Mesenchymal stem cell (in vitro differentiated cells and primary cell): Measurements from ENCODE around the gene TNNI3K.

Experiments
- DNase-seq: peaks from one replicate; pipeline ENCODE4 v3.0.0-alpha.2; 2013
- H2AFZ ChIP-seq: one replicate; pipeline ENCODE4 v1.6.1; 2013; ENCODE audit warnings: low read depth, mild to moderate bottlenecking, control low read depth, inconsistent platforms, low read length, moderate library complexity
- H2AK5ac ChIP-seq: 2 replicates; pipeline ENCODE4 v1.6.1; 2013; ENCODE audit warnings: low read length, moderate library complexity, mild to moderate bottlenecking, inconsistent platforms; ENCODE audit not compliant: severe bottlenecking
- H2BK120ac ChIP-seq: one replicate; pipeline ENCODE4 v1.6.1; 2013; ENCODE audit warnings: low read depth, mild to moderate bottlenecking, inconsistent platforms, low read length, moderate library complexity
- H2BK12ac ChIP-seq, 2 experiments: one replicate each; pipeline ENCODE4 v1.6.1; 2013; ENCODE audit warnings: inconsistent platforms in 2 of 2, low read length in 2 of 2, mild to moderate bottlenecking in 2 of 2, moderate library complexity in 2 of 2, control low read depth in 1 of 2
- H2BK15ac ChIP-seq: one replicate; pipeline ENCODE4 v1.6.1; 2013; ENCODE audit warnings: mild to moderate bottlenecking, low read depth, inconsistent platforms; ENCODE audit not compliant: poor library complexity, severe bottlenecking
- H2BK5ac ChIP-seq: 2 replicates; pipeline ENCODE4 v1.6.1; 2013; ENCODE audit warnings: low read depth, mild to moderate bottlenecking, low read length, control low read depth, inconsistent platforms; ENCODE audit not compliant: poor library complexity, severe bottlenecking
- H3K14ac ChIP-seq, 2 experiments: one replicate each; pipeline ENCODE4 v1.6.1; 2013; ENCODE audit warnings: inconsistent platforms in 2 of 2, low read length in 2 of 2, control low read depth in 1 of 2, mild to moderate bottlenecking in 1 of 2, moderate library complexity in 1 of 2
- H3K18ac ChIP-seq, 2 experiments: one replicate each; pipeline ENCODE4 v1.6.1; 2013; ENCODE audit warnings: inconsistent platforms in 2 of 2, low read length in 2 of 2, control low read depth in 1 of 2, low read depth in 1 of 2, mild to moderate bottlenecking in 1 of 2
- H3K23ac ChIP-seq, 2 experiments: one replicate each; pipeline ENCODE4 v1.6.1; 2013; ENCODE audit warnings: inconsistent platforms in 2 of 2, low read length in 2 of 2, mild to moderate bottlenecking in 2 of 2, moderate library complexity in 2 of 2, control low read depth in 1 of 2
- H3K27ac ChIP-seq: 2 replicates; pipeline ENCODE4 v1.5.1; 2013; ENCODE audit warnings: mild to moderate bottlenecking, moderate library complexity, low read length, control low read depth, inconsistent platforms; ENCODE audit not compliant: poor library complexity, severe bottlenecking
- H3K27me3 ChIP-seq, 2 experiments: 2 replicates each; pipeline versions ENCODE4 v1.6.1 to v1.7.0; 2013; ENCODE audit warnings: low read length in 2 of 2, mild to moderate bottlenecking in 2 of 2, moderate library complexity in 2 of 2, control low read depth in 1 of 2, inconsistent platforms in 1 of 2; ENCODE audit not compliant: control insufficient read depth in 1 of 2, insufficient read depth in 1 of 2
- H3K36me3 ChIP-seq, 2 experiments: 2 replicates each; pipeline versions ENCODE4 v1.6.1 to v1.7.0; 2013; ENCODE audit warnings: low read length in 2 of 2, control low read depth in 1 of 2, inconsistent platforms in 1 of 2, low read depth in 1 of 2, mild to moderate bottlenecking in 1 of 2; ENCODE audit not compliant: insufficient read depth in 2 of 2, control insufficient read depth in 1 of 2
- H3K4ac ChIP-seq, 2 experiments: one replicate each; pipeline ENCODE4 v1.6.1; 2013; ENCODE audit warnings: inconsistent platforms in 2 of 2, low read length in 2 of 2, mild to moderate bottlenecking in 2 of 2, moderate library complexity in 2 of 2, control low read depth in 1 of 2, low read depth in 1 of 2
- H3K4me1 ChIP-seq: 2 replicates; pipeline ENCODE4 v1.6.1; 2013; ENCODE audit warnings: low read depth, low read length, control low read depth; ENCODE audit not compliant: control insufficient read depth, insufficient read depth
- H3K4me2 ChIP-seq: 2 replicates; pipeline ENCODE4 v1.6.1; 2013; ENCODE audit warnings: low read length, mild to moderate bottlenecking, inconsistent platforms; ENCODE audit not compliant: poor library complexity, severe bottlenecking
- H3K4me3 ChIP-seq, 2 experiments: 2 replicates each; pipeline versions ENCODE4 v1.5.1 to v1.7.0; 2013; ENCODE audit warnings: low read length in 2 of 2, mild to moderate bottlenecking in 2 of 2, control low read depth in 1 of 2, low read depth in 1 of 2; ENCODE audit not compliant: insufficient read depth in 1 of 2
- H3K79me1 ChIP-seq: replicated peaks from 2 replicates; pipeline ENCODE4 v1.6.1; 2013; ENCODE audit warnings: mild to moderate bottlenecking, control low read depth, low read length, inconsistent platforms; ENCODE audit not compliant: poor library complexity, severe bottlenecking
- H3K9ac ChIP-seq: 2 replicates; pipeline ENCODE4 v1.7.0; 2013; ENCODE audit warnings: mild to moderate bottlenecking, low read length, moderate library complexity
- H3K9me3 ChIP-seq: 2 replicates; pipeline ENCODE4 v1.7.0; 2013; ENCODE audit warnings: mild to moderate bottlenecking, low read length; ENCODE audit not compliant: control insufficient read depth
- H4K8ac ChIP-seq: one replicate; pipeline ENCODE4 v1.6.1; 2013; ENCODE audit warnings: inconsistent platforms, mild to moderate bottlenecking, low read length, moderate library complexity
- H4K91ac ChIP-seq: one replicate; pipeline ENCODE4 v1.6.1; 2013; ENCODE audit warnings: mild to moderate bottlenecking, low read length, inconsistent platforms
- WGBS: methylation state at CpG from one replicate; pipeline ENCODE4 v1.1.7; 2013; ENCODE audit warnings: mixed read lengths; 5-methylcytosine and 5-hydroxymethylcytosine counted together

TNNI3K gene

GRCh38 chr1:74471470-74471869, 236.3 kb downstream of the TNNI3K start:
- Histone ChIP-seq H2BK120ac (no peak overlapping the region), H3K4ac (no peak overlapping the region), H3K23ac (no peak overlapping the region), H3K27me3 (peaks cover 0 to 14% of the 10 kb centered on the region in 2 experiments), H3K36me3 (no peaks in the 10 kb centered on the region), H3K4me3 (no peak overlapping the region), H4K91ac (no peak overlapping the region), H2BK5ac (no peak overlapping the region), H3K14ac (no peak overlapping the region), H3K79me1 (no peaks in the 10 kb centered on the region), H3K9me3 (no peaks in the 10 kb centered on the region), H2AFZ (no peak overlapping the region), H3K4me2 (no peak overlapping the region), H3K27ac (no peak overlapping the region), H2BK12ac (no peak overlapping the region), H4K8ac (no peak overlapping the region), H2BK15ac (no peak overlapping the region), H2AK5ac (no peak overlapping the region), H3K18ac (no peak overlapping the region), H3K9ac (no peak overlapping the region), H3K4me1 (no peaks in the 10 kb centered on the region)
- no CpG with 5 or more reads among the region's 3 CpGs for WGBS
- no peak for DNase-seq

- H2AK5ac ChIP-seq = no peak overlapping the region
- no peak overlapping the region for H4K91ac ChIP-seq
- H3K4me2 ChIP-seq = no peak overlapping the region
- no peak overlapping the region for H2BK120ac ChIP-seq
- H3K36me3 ChIP-seq = no peaks in the 10 kb centered on the region
- no peak overlapping the region for H2BK5ac ChIP-seq
- no peak overlapping the region for H4K8ac ChIP-seq
- no peak overlapping the region for H3K9ac ChIP-seq
- no peak overlapping the region for H3K27ac ChIP-seq
- H2BK15ac ChIP-seq = no peak overlapping the region
- H3K79me1 ChIP-seq = no peaks in the 10 kb centered on the region
- no peak for DNase-seq
- no peaks in the 10 kb centered on the region for H3K4me1 ChIP-seq
- no peak overlapping the region for H3K14ac ChIP-seq
- peaks cover 0 to 6% of the 10 kb centered on the region in 2 experiments for H3K27me3 ChIP-seq
- no peak overlapping the region for H2AFZ ChIP-seq
- H3K9me3 ChIP-seq = no peaks in the 10 kb centered on the region
- no peak overlapping the region for H3K18ac ChIP-seq
- no peak overlapping the region for H2BK12ac ChIP-seq
- H3K4ac ChIP-seq = no peak overlapping the region
- H3K4me3 ChIP-seq = no peak overlapping the region
- WGBS = 73% methylated on average over 5 of the region's 6 CpGs
- no peak overlapping the region for H3K23ac ChIP-seq
Measured at GRCh38 chr1:74474585-74474984, 239.4 kb downstream of the TNNI3K start.

GRCh38 chr1:74478979-74479378, 243.8 kb downstream of the TNNI3K start:
- Histone ChIP-seq H4K91ac (no peak overlapping the region), H3K14ac (no peak overlapping the region), H2BK5ac (no peak overlapping the region), H3K79me1 (no peaks in the 10 kb centered on the region), H2AFZ (no peak overlapping the region), H3K4me1 (no peaks in the 10 kb centered on the region), H2BK12ac (no peak overlapping the region), H3K4ac (no peak overlapping the region), H4K8ac (no peak overlapping the region), H3K27ac (no peak overlapping the region), H2AK5ac (no peak overlapping the region), H3K36me3 (no peaks in the 10 kb centered on the region), H3K4me3 (no peak overlapping the region), H3K27me3 (peaks cover 0 to 4% of the 10 kb centered on the region in 2 experiments), H2BK120ac (no peak overlapping the region), H3K9me3 (no peaks in the 10 kb centered on the region), H3K4me2 (no peak overlapping the region), H3K18ac (no peak overlapping the region), H3K23ac (no peak overlapping the region), H2BK15ac (no peak overlapping the region), H3K9ac (no peak overlapping the region)
- no peak for DNase-seq
- WGBS = 73% methylated on average over 1 of the region's 2 CpGs

- H3K18ac ChIP-seq = no peak overlapping the region
- H4K8ac ChIP-seq = no peak overlapping the region
- H3K4me2 ChIP-seq = no peak overlapping the region
Measured at GRCh38 chr1:74480068-74480467, 244.9 kb downstream of the TNNI3K start.

More at GRCh38 chr1:74480068-74480467, 244.9 kb downstream of the TNNI3K start:
- Histone ChIP-seq H3K27me3 (peaks cover 0 to 4% of the 10 kb centered on the region in 2 experiments), H3K27ac (no peak overlapping the region), H4K91ac (no peak overlapping the region), H3K4me1 (no peaks in the 10 kb centered on the region), H2BK120ac (no peak overlapping the region), H3K4ac (no peak overlapping the region), H3K14ac (no peak overlapping the region), H2BK12ac (no peak overlapping the region), H2AFZ (no peak overlapping the region), H3K9me3 (no peaks in the 10 kb centered on the region), H3K9ac (no peak overlapping the region), H3K79me1 (no peaks in the 10 kb centered on the region), H2AK5ac (no peak overlapping the region), H3K23ac (no peak overlapping the region), H2BK15ac (no peak overlapping the region), H3K36me3 (no peaks in the 10 kb centered on the region), H3K4me3 (no peak overlapping the region), H2BK5ac (no peak overlapping the region)
- 84% methylated on average over 6 of the region's 6 CpGs for WGBS
- no peak for DNase-seq
